Measurements from ENCODE around the gene FRY. TPM values are rescaled to one million over a fixed set of nuclear protein-coding genes. Genes with fewer than 3 reads are reported as not detected.

FRY gene
- total RNA-seq, 1 donor: 12.3 TPM

DNA sequence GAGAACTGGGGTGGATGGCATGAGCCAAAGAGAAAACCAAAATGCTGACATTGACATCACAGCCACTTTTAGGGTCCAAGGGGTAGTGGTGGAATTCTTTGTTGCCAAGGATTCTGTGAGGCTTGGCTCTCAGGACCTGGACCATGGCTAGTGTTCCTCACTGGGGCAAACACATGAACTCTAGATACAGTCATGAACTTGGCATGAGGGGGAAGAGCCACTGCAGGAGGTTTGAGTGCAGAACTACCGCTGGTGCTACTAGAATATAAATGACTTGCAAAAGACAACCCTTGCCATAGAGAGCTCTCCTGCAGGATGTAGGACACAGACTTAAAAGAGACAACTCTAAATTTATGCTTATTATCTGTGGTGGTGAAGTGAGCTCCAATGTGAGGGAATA is 29.8 kb upstream of the FRY start:
- no peak for DNase-seq (ENCODE audit: insufficient read length, low spot score, missing footprints)
- no peak overlapping the region for H3K27ac ChIP-seq (ENCODE audit: low read depth, low read length)
- TF ChIP-seq, protein P1, sequence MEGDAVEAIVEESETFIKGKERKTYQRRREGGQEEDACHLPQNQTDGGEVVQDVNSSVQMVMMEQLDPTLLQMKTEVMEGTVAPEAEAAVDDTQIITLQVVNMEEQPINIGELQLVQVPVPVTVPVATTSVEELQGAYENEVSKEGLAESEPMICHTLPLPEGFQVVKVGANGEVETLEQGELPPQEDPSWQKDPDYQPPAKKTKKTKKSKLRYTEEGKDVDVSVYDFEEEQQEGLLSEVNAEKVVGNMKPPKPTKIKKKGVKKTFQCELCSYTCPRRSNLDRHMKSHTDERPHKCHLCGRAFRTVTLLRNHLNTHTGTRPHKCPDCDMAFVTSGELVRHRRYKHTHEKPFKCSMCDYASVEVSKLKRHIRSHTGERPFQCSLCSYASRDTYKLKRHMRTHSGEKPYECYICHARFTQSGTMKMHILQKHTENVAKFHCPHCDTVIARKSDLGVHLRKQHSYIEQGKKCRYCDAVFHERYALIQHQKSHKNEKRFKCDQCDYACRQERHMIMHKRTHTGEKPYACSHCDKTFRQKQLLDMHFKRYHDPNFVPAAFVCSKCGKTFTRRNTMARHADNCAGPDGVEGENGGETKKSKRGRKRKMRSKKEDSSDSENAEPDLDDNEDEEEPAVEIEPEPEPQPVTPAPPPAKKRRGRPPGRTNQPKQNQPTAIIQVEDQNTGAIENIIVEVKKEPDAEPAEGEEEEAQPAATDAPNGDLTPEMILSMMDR (IDR thresholded peaks at IDR 0.05; ENCODE audit: extremely low read depth, low read depth, low read length): no peak

DNA sequence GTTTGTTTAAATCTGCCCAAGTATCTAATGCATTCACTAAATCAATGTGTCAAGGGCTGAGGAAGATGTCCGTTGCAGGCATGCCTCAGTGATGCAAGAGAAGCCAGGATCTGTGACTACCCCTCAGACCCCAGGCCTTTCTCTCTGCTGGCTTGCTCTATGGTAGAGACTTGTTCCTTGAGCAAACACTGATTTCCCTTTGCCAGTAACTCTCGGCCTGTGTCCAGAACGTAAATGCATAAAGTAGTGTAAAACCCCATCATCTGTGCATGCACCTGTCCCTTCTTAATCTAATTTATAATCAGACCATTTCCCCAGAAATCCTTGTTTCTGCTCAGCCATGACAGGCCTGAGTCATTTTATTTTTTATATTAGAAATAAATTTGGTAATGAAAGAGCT is 28.7 kb upstream of the FRY start:
- no peak overlapping the region for H3K27ac ChIP-seq (ENCODE audit: low read depth, low read length)
- no peaks in the 10 kb centered on the region for H3K4me1 ChIP-seq (ENCODE audit: insufficient read depth, low read length)
- no peaks in the 10 kb centered on the region for H3K79me2 ChIP-seq (ENCODE audit: insufficient read depth, low read length)
- TF ChIP-seq, protein P1 (IDR thresholded peaks at IDR 0.05; ENCODE audit: extremely low read depth, low read depth, low read length): no peak
- H3K27me3 ChIP-seq (ENCODE audit: insufficient read depth, low read length): no peaks in the 10 kb centered on the region
- H2AFZ ChIP-seq (ENCODE audit: low read length): no peak overlapping the region
- no peak for DNase-seq (ENCODE audit: insufficient read length, low spot score, missing footprints)
- H3K36me3 ChIP-seq (ENCODE audit: insufficient read depth, low read length): no peaks in the 10 kb centered on the region
- H4K20me1 ChIP-seq (ENCODE audit: insufficient read depth, low read length): no peaks in the 10 kb centered on the region
- no peak overlapping the region for H3K4me2 ChIP-seq (ENCODE audit: insufficient read depth, low read length)
- H3K4me3 ChIP-seq (ENCODE audit: insufficient read depth, low read length): no peak overlapping the region
- no peaks in the 10 kb centered on the region for H3K9me3 ChIP-seq (ENCODE audit: low read depth, low read length)

More for the DNA sequence above, 29.8 kb upstream of the FRY start:
- no peaks in the 10 kb centered on the region for H3K36me3 ChIP-seq (ENCODE audit: insufficient read depth, low read length)
- no peaks in the 10 kb centered on the region for H3K4me1 ChIP-seq (ENCODE audit: insufficient read depth, low read length)
- H3K9me3 ChIP-seq (ENCODE audit: low read depth, low read length): no peaks in the 10 kb centered on the region
- no peak overlapping the region for H3K4me3 ChIP-seq (ENCODE audit: insufficient read depth, low read length)
- H3K79me2 ChIP-seq (ENCODE audit: insufficient read depth, low read length): no peaks in the 10 kb centered on the region
- H2AFZ ChIP-seq (ENCODE audit: low read length): no peak overlapping the region
- H3K27me3 ChIP-seq (ENCODE audit: insufficient read depth, low read length): no peaks in the 10 kb centered on the region
- H4K20me1 ChIP-seq (ENCODE audit: insufficient read depth, low read length): no peaks in the 10 kb centered on the region
- no peak overlapping the region for H3K4me2 ChIP-seq (ENCODE audit: insufficient read depth, low read length)

DNA sequence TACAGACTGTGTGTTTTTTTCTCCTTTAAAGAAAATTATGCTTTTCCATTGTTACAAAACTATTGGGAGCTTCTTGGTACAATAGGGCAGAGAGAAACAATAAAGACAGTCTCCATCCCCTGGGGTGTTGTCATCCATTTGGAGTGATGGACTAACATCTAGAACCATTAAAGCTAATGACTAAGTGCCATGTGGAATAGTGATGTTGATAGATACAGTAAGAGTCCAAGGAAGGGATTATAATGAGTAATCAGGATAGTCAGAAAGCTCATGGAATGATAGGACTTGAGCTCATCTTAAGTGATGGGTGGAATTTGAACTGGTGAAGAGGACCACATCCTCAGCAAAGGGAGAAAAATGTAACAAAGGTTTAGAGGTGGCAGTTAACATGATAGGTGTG is 24.1 kb upstream of the FRY start:
- Histone ChIP-seq H3K4me3 (ENCODE audit: insufficient read depth, low read length) (no peak overlapping the region), H3K9me3 (ENCODE audit: low read depth, low read length) (no peaks in the 10 kb centered on the region), H3K36me3 (ENCODE audit: insufficient read depth, low read length) (no peaks in the 10 kb centered on the region), H3K4me1 (ENCODE audit: insufficient read depth, low read length) (peaks cover 7% of the 10 kb centered on the region), H3K79me2 (ENCODE audit: insufficient read depth, low read length) (no peaks in the 10 kb centered on the region), H4K20me1 (ENCODE audit: insufficient read depth, low read length) (no peaks in the 10 kb centered on the region), H3K27me3 (ENCODE audit: insufficient read depth, low read length) (no peaks in the 10 kb centered on the region), H3K27ac (ENCODE audit: low read depth, low read length) (no peak overlapping the region), H2AFZ (ENCODE audit: low read length) (no peak overlapping the region), H3K4me2 (ENCODE audit: insufficient read depth, low read length) (no peak overlapping the region)
- TF ChIP-seq, protein P1 (IDR thresholded peaks at IDR 0.05; ENCODE audit: extremely low read depth, low read depth, low read length): no peak
- DNase-seq (ENCODE audit: insufficient read length, low spot score, missing footprints): no peak

DNA sequence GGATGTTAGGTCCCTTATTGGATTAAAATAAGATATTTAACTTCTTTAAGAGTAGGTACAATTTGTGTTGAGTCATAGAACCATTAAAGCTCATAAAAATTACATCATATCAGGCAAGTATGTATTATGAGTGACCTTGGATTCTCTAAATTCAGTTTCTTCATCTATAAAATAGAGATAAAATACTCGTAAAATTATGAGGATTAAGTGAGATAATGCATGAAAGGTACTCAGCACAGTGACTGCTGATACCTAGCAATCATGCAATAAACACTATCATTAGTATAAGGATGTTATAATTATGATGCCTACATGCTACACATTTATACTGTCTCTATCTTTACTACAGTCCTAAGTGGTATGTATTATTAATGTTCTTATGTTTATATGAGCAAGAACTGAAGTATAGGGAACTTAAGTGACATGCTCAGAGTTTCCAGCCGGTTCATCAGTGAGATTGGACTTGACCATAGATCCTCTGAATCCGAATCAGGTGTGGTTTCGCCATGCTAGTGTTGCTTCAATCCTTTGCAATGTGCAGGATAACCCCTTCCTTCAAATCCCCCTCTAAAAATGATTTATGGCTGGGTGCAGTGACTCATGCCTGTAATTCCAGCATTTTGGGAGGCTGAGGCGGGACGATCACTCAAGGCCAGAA is 22.9 kb upstream of the FRY start:
- Histone ChIP-seq H3K27ac (ENCODE audit: low read depth, low read length) (no peak overlapping the region), H3K4me1 (ENCODE audit: insufficient read depth, low read length) (peaks cover 7% of the 10 kb centered on the region), H3K36me3 (ENCODE audit: insufficient read depth, low read length) (no peaks in the 10 kb centered on the region), H2AFZ (ENCODE audit: low read length) (no peak overlapping the region), H3K9me3 (ENCODE audit: low read depth, low read length) (no peaks in the 10 kb centered on the region), H3K27me3 (ENCODE audit: insufficient read depth, low read length) (no peaks in the 10 kb centered on the region), H3K79me2 (ENCODE audit: insufficient read depth, low read length) (no peaks in the 10 kb centered on the region), H4K20me1 (ENCODE audit: insufficient read depth, low read length) (no peaks in the 10 kb centered on the region), H3K4me3 (ENCODE audit: insufficient read depth, low read length) (no peak overlapping the region), H3K4me2 (ENCODE audit: insufficient read depth, low read length) (no peak overlapping the region)
- TF ChIP-seq, protein P1 (IDR thresholded peaks at IDR 0.05; ENCODE audit: extremely low read depth, low read depth, low read length): no peak
- no peak for DNase-seq (ENCODE audit: insufficient read length, low spot score, missing footprints)
